Measurements from ENCODE around the gene AMH. TPM values are rescaled to one million over a fixed set of nuclear protein-coding genes. Genes with fewer than 3 reads are reported as not detected.

Gene AMH
- total and polyA plus RNA-seq, 11 donors, result 0.10 to 1.1 (median 0.57) TPM; not detected in 4

DNA sequence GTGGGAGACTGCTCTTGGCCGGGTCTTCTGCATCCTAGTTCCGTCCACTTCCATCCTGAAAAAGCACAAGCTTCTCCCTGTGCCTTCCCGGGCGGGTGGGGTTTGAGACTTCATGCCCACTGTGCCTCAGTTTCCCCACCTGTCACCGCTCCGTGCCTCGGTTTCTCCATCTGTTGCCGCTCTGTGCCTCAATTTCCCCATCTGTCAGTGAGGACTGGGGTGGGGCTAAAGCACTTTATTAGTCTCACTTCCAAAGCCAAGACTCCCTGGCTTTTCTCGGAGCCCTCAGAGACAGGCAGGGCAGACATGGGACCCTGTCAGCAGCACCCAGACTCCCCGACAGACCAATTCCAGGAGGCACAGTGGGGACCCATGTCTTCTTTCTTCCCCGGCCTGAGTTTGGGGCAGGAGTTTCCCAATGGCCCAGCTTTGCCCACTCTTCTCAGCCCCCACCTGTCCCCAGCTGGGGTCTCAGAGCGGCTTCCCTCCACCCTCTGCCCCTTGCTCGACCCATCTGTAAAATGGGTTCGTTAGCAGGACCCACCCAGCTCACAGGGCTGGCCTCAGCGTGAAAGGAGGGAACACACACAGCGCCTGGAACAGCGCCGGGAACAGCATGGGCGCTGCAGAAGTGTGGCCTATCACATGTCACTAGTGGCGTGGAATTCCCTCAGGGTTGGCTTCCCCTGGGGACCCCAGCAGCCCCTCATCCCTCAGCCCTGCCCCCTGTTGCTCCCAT lies 37.4 kb downstream of the AMH start:
- H3K27me3 ChIP-seq, result peaks cover 23 to 64% (median 34%) of the 10 kb centered on the region in 9 donors
- H3K4me3 ChIP-seq, result no peak overlapping the region
- ATAC-seq, result no peak
- no peak for DNase-seq
- no peak overlapping the region for H3K27ac ChIP-seq
- peaks cover 2 to 55% (median 30%) of the 10 kb centered on the region in 12 donors for H3K4me1 ChIP-seq
- TF ChIP-seq POLR2A (IDR thresholded peaks at IDR 0.05), result no peak
- TF ChIP-seq, protein P1, sequence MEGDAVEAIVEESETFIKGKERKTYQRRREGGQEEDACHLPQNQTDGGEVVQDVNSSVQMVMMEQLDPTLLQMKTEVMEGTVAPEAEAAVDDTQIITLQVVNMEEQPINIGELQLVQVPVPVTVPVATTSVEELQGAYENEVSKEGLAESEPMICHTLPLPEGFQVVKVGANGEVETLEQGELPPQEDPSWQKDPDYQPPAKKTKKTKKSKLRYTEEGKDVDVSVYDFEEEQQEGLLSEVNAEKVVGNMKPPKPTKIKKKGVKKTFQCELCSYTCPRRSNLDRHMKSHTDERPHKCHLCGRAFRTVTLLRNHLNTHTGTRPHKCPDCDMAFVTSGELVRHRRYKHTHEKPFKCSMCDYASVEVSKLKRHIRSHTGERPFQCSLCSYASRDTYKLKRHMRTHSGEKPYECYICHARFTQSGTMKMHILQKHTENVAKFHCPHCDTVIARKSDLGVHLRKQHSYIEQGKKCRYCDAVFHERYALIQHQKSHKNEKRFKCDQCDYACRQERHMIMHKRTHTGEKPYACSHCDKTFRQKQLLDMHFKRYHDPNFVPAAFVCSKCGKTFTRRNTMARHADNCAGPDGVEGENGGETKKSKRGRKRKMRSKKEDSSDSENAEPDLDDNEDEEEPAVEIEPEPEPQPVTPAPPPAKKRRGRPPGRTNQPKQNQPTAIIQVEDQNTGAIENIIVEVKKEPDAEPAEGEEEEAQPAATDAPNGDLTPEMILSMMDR (IDR thresholded peaks at IDR 0.05), result no peak
- 81 to 90% (median 82%) methylated on average over 18 to 20 of the region's 20 CpGs for whole genome bisulfite sequencing, 4 donors
- no peaks in the 10 kb centered on the region for H3K36me3 ChIP-seq
- no peaks in the 10 kb centered on the region for H3K9me3 ChIP-seq
- intact Hi-C loops (cut with DNase I), result loop anchor here in 1 of 10 donors (10.0 kb wide), 1 partner anchor 108 kb away; no protein-coding TSS in a partner anchor

DNA sequence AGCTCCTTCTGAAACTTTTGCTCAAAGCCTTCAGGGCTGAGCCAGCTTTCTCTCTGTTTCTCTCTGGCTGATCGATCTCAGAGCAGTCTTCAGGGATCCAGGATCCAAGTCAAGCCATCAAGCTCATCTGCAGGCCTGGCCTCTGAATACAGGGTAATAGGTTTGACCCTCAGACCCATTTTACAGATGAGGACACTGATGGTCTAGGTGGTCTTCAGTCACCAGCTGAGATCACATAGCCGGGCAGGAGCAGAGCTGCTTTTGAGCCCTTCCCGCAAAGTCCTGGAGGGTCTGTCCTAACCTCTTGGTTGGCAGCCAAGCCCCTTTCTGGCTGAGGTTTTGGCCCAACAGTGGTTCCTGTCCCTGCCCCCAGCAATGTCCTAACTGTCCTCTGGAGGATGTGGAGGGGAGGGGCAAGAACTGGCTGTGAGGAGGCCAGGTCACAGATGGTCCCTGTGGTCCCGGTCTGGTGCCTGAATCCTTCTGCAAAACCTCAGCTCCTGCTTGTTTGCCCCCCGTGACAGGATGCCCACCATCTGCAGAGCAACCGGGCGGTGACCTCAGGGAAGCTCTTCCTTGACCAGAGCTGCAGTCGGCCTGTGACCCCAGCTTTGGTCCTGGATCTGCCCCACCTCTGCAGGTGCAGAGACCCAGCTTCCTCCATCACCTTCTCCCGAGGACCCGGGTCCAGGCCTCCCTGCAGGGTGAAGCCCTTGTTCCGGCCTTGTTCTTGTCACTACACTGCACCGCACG lies 38.6 kb downstream of the AMH start:
- peaks cover 2 to 43% (median 21%) of the 10 kb centered on the region in 12 donors for H3K4me1 ChIP-seq
- no peaks in the 10 kb centered on the region for H3K36me3 ChIP-seq
- no peak overlapping the region for H3K27ac ChIP-seq
- WGBS, 4 donors, result 75 to 83% (median 76%) methylated on average over 7 to 13 of the region's 13 CpGs
- no peak for ATAC-seq
- H3K9me3 ChIP-seq, result no peaks in the 10 kb centered on the region
- H3K27me3 ChIP-seq, result peaks cover 32 to 67% (median 43%) of the 10 kb centered on the region in 9 donors
- TF ChIP-seq POLR2A (IDR thresholded peaks at IDR 0.05), result no peak
- TF ChIP-seq, protein P1 (IDR thresholded peaks at IDR 0.05), result no peak
- no peak for DNase-seq
- intact Hi-C loops (cut with DNase I), result loop anchor here in 1 of 10 donors (10.0 kb wide), 1 partner anchor 107 kb away; no protein-coding TSS in a partner anchor
- no peak overlapping the region for H3K4me3 ChIP-seq

DNA sequence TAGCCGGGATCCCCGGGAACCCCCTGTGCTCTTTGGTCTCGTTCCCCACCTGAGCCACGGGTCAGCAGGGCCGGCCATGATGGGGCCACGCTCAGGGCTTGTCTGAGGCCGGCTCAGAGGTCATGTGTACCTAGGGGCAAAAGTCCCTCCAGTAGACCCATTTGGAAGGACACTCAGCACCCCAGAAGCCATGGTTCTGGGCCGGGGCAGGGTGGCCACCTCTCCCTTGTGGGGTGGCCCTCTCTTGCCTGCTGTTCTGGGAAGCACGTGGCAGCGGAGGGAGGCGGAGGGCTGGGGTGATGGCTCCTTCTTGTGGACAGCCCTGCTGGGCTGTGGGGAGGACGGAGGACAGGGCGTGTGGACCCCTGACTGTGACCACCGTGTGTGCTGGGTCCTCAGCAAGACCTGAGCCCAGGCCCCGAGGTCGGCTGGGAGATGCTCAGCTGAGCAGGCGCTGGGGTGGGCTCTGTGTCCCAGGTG lies 39.3 kb downstream of the AMH start:
- intact Hi-C loops (cut with DNase I), result loop anchor here in 1 of 10 donors (10.0 kb wide), 1 partner anchor 106 kb away; no protein-coding TSS in a partner anchor
- H3K4me3 ChIP-seq, result no peak overlapping the region
- TF ChIP-seq, protein P1 (IDR thresholded peaks at IDR 0.05), result no peak
- no peak for TF ChIP-seq POLR2A (IDR thresholded peaks at IDR 0.05)
- DNase-seq (no peak), ATAC-seq (no peak)
- peaks cover 35 to 71% (median 48%) of the 10 kb centered on the region in 9 donors for H3K27me3 ChIP-seq
- WGBS, 4 donors, result 82 to 93% (median 87%) methylated on average over 14 to 17 of the region's 17 CpGs
- H3K27ac ChIP-seq, result no peak overlapping the region
- H3K9me3 ChIP-seq, result no peaks in the 10 kb centered on the region
- H3K36me3 ChIP-seq, result no peaks in the 10 kb centered on the region
- H3K4me1 ChIP-seq, result peaks cover 2 to 38% (median 21%) of the 10 kb centered on the region in 12 donors
